K562 (cell line): ENCODE results near the gene SPATA24. TPM values are rescaled to one million over a fixed set of nuclear protein-coding genes. Genes with fewer than 3 reads are reported as not detected.

Experiments
- ATAC-seq: fragments of 200-7000 bp; cut with Tn5 transposase; 3 replicates; pipeline ENCODE4 v1.9.1; 2020; ENCODE audit warnings: moderate library complexity
- BruUV-seq: library from RNA; stranded (reverse); fragments of 400-500 nt; replicated peaks from 2 replicates; lab custom pipeline; 2021; lab: Mats Ljungman, UMichigan
- CTCF ChIA-PET: fragments of 300-600 bp; formaldehyde crosslinking; extraction: SDS; loops from one replicate; lab custom pipeline; 2021; ENCODE audit warnings: low intra/inter-chr PET ratio; lab: Yijun Ruan, JAX
- POLR2A ChIA-PET: fragments of 300-600, 350-650 bp; sonication (Branson Sonifier 250); formaldehyde crosslinking; extraction: SDS; loops from one replicate; lab custom pipeline; 2021; ENCODE audit warnings: antibody characterized with exemption, inconsistent platforms; lab: Yijun Ruan, JAX
- DNase-seq, 4 experiments: peaks; one replicate each; pipeline versions ENCODE4 v3.0.0 to v3.0.0-alpha.2; 2011 to 2018; ENCODE audit warnings: low spot score in 3 of 4, mixed read lengths in 3 of 4; ENCODE audit errors: extremely low read depth in 1 of 4
- FAIRE-seq: peaks from 2 replicates; lab custom pipeline; 2011; peaks lifted over from hg19 to GRCh38; lab: Jason Lieb, UNC
- H2AFZ ChIP-seq: 2 replicates; pipeline ENCODE4 v1.6.0; 2011; ENCODE audit warnings: low read depth, low read length, control low read depth, inconsistent platforms
- H3K27ac ChIP-seq: fragments of 200-600 bp; 3 replicates; pipeline ENCODE4 v1.8.0; 2011; ENCODE audit warnings: low read depth, mild to moderate bottlenecking, control low read depth, inconsistent platforms, low read length, moderate library complexity, mixed read lengths; ENCODE audit errors: extremely low read depth
- H3K27me3 ChIP-seq, 2 experiments: fragments of 300-600 bp in 1 of 2; 2 replicates in 1 of 2; 3 replicates in 1 of 2; pipeline versions ENCODE4 v1.6.0 to v1.8.0; 2011; ENCODE audit warnings: inconsistent platforms in 2 of 2, low read length in 2 of 2, mild to moderate bottlenecking in 1 of 2, mixed read lengths in 1 of 2, moderate library complexity in 1 of 2; ENCODE audit not compliant: control insufficient read depth in 2 of 2, insufficient read depth in 2 of 2
- H3K36me3 ChIP-seq: fragments of 300-600 bp; 3 replicates; pipeline ENCODE4 v1.8.0; 2011; ENCODE audit warnings: mild to moderate bottlenecking, low read length, inconsistent platforms; ENCODE audit not compliant: control insufficient read depth, insufficient read depth
- H3K4me1 ChIP-seq, 2 experiments: fragments of 200-600 bp in 1 of 2; replicated peaks in 1 of 2; 2 replicates in 1 of 2; 3 replicates in 1 of 2; pipeline versions ENCODE4 v1.5.1 to v1.8.0; 2011; ENCODE audit warnings: inconsistent platforms in 2 of 2, low read length in 2 of 2, mild to moderate bottlenecking in 1 of 2, mixed read lengths in 1 of 2, moderate library complexity in 1 of 2; ENCODE audit not compliant: control insufficient read depth in 2 of 2, insufficient read depth in 2 of 2
- H3K4me2 ChIP-seq: 2 replicates; pipeline ENCODE4 v1.6.1; 2011; ENCODE audit warnings: low read length, control low read depth, inconsistent platforms, mixed read lengths; ENCODE audit not compliant: insufficient read depth
- H3K4me3 ChIP-seq: fragments of 200-600 bp; sonication (generic), shearing (Covaris generic); 2 replicates; pipeline ENCODE4 v1.5.1; 2016; ENCODE audit warnings: control low read depth, inconsistent platforms
- H3K79me2 ChIP-seq: fragments of 200-600 bp; 3 replicates; pipeline ENCODE4 v1.8.0; 2011; ENCODE audit warnings: low read length, inconsistent platforms; ENCODE audit not compliant: control insufficient read depth, insufficient read depth
- H3K9ac ChIP-seq, 2 experiments: 2 replicates each; pipeline versions ENCODE4 v1.6.0 to v1.6.1; 2011; ENCODE audit warnings: low read depth in 2 of 2, low read length in 2 of 2, control low read depth in 1 of 2, inconsistent platforms in 1 of 2, mild to moderate bottlenecking in 1 of 2, mixed read lengths in 1 of 2; ENCODE audit not compliant: insufficient read depth in 1 of 2
- H3K9me1 ChIP-seq: one replicate; pipeline ENCODE4 v1.6.0; 2011; ENCODE audit warnings: inconsistent platforms, mild to moderate bottlenecking, low read length, moderate library complexity; ENCODE audit not compliant: control insufficient read depth, insufficient read depth
- H3K9me3 ChIP-seq: replicated peaks from 2 replicates; pipeline ENCODE4 v1.5.1; 2011; ENCODE audit warnings: low read depth, low read length, inconsistent platforms; ENCODE audit not compliant: control insufficient read depth, insufficient read depth
- H4K20me1 ChIP-seq: replicated peaks from 2 replicates; pipeline ENCODE4 v1.6.1; 2011; ENCODE audit warnings: low read length, inconsistent platforms, mixed read lengths; ENCODE audit not compliant: control insufficient read depth, insufficient read depth
- HDAC3 ChIP-seq: fragments of 450-650 bp; IDR thresholded peaks from 2 replicates; pipeline ENCODE4 v1.6.1; 2018; ENCODE audit warnings: borderline replicate concordance, mild to moderate bottlenecking, moderate library complexity; ENCODE audit not compliant: partially characterized antibody
- JUND ChIP-seq, 2 experiments: IDR thresholded peaks; 2 replicates in 1 of 2; 3 replicates in 1 of 2; pipeline ENCODE4 v1.6.1; 2011; ENCODE audit warnings: borderline replicate concordance in 2 of 2, low read depth in 2 of 2, low read length in 2 of 2, improper control_type of control experiment in 1 of 2, missing biosample characterization in 1 of 2, missing genetic modification characterization in 1 of 2, missing genetic modification reagents in 1 of 2
- POLR3G ChIP-seq: IDR thresholded peaks from 2 replicates; pipeline ENCODE4 v1.6.1; 2011; ENCODE audit not compliant: insufficient read length, insufficient replicate concordance; ENCODE audit errors: extremely low read depth
- TEAD2 ChIP-seq: fragments of 450-650 bp; IDR thresholded peaks from 2 replicates; pipeline ENCODE4 v1.6.1; 2016; ENCODE audit warnings: missing genetic modification characterization, control low read depth, missing compliant biosample characterization
- ZNF23 ChIP-seq: fragments of 250-450 bp; sonication (Bioruptor Pico); IDR thresholded peaks from 2 replicates; pipeline ENCODE4 v1.4.0; 2020; ENCODE audit warnings: mild to moderate bottlenecking
- WGBS: fragments of 100-300 bp; shearing (Covaris generic); methylation state at CpG from one replicate; pipeline ENCODE4 v1.1.6; 2016; ENCODE audit warnings: low coverage, mixed read lengths; ENCODE audit not compliant: insufficient coverage; ENCODE audit errors: missing lambda C conversion rate; 5-methylcytosine and 5-hydroxymethylcytosine counted together
- in situ Hi-C: fragments of 300-500 bp; cut with MboI; formaldehyde crosslinking; loops from 4 replicates; pipeline ENCODE4 v1.15.0; 2018; ENCODE audit warnings: inconsistent platforms, mixed read lengths
- intact Hi-C: fragments of 100-400 bp; cut with micrococcal nuclease; formaldehyde crosslinking; loops from 2 replicates; pipeline ENCODE4 v1.14.2; 2022
- polyA plus RNA-seq, 8 experiments: library from polyadenylated mRNA; depleted of rRNA in 4 of 8; stranded (reverse) in 5 of 8; unstranded in 3 of 8; fragments of >200 nt; fragmentation: Nextera tagmentation in 2 of 8; fragmentation: Illumina TruSeq in 1 of 8; extraction: Ambion mirVana in 2 of 8; extraction: Trizol in 1 of 8; gene quantifications; 2 replicates each; pipeline versions ENCODE4 v1.2.1 to v1.2.3, GENCODE V29; 2011 to 2014; ENCODE audit warnings: inconsistent platforms in 1 of 8, missing spikeins in 1 of 8
- total RNA-seq, 7 experiments: library from RNA; depleted of rRNA in 6 of 7; stranded (reverse); fragments of >200 nt in 6 of 7; fragmentation: Illumina TruSeq in 2 of 7; extraction: Trizol in 2 of 7; gene quantifications; 2 replicates each; pipeline versions ENCODE4 v1.2.1 to v1.2.3, GENCODE V29; 2011 to 2021; ENCODE audit warnings: low replicate concordance in 1 of 7

The SPATA24 gene
- total and polyA plus RNA-seq, 9 of the 15 experiments (the other 6 are each of a cell fraction or from before 2014, with no cell fraction given) = 4.1 to 12.6 (median 8.0) TPM

GRCh38 chr5:139394654-139395566 is 9.0 kb downstream of the SPATA24 start, which contains the start of gene PROB1:
Gene PROB1 (minus strand): TSS chr5:139395104. CDS start chr5:139395081, 23 bp downstream.
- no peak within 1 kb of the TSS for H2AFZ ChIP-seq
- WGBS = 89% methylated on average over 22 of the region's 76 CpGs
- in situ Hi-C loops (no loop called here), intact Hi-C loops (no loop called here)
- no peak within 1 kb of the TSS for H3K4me3 ChIP-seq
- ATAC-seq (no peak), DNase-seq (no peak), FAIRE-seq (no peak)
- H3K4me1 ChIP-seq = peaks cover 7 to 9% of the 10 kb centered on the region in 2 experiments
- no peaks in the 10 kb centered on the region for H3K36me3 ChIP-seq
- no peak within 1 kb of the TSS for H3K4me2 ChIP-seq
- ChIA-PET POLR2A (interaction anchor here (0.6 to 1.1 kb wide), 4 partner anchors 21 to 806 kb away, joined by 3 to 4 read pairs (median 4); no protein-coding TSS in a partner anchor), CTCF (no interaction called here)
- H4K20me1 ChIP-seq = no peaks in the 10 kb centered on the region
- H3K9me3 ChIP-seq = no peaks in the 10 kb centered on the region; the same call in 1 of the 2 replicates
- peak within 1 kb of the TSS in 1 of 2 experiments; percentile 47; a peak in 2 of 4 replicates for H3K9ac ChIP-seq
- no TSS peak for BruUV-seq
- no peak for TF ChIP-seq HDAC3
- no peak for TF ChIP-seq POLR3G
- TF ChIP-seq JUND (IDR thresholded peaks at IDR 0.05; ENCODE audit: borderline replicate concordance, low read depth, low read length) = no peak
- no peak for TF ChIP-seq JUND (tag; IDR thresholded peaks at IDR 0.05; ENCODE audit: borderline replicate concordance, low read depth, low read length)
- TF ChIP-seq TEAD2 (tag) = no peak
- no peak for TF ChIP-seq ZNF23
- no peaks in the 10 kb centered on the region for H3K27me3 ChIP-seq
- H3K9me1 ChIP-seq = no peaks in the 10 kb centered on the region
- no peak within 1 kb of the TSS for H3K27ac ChIP-seq
- no peaks in the 10 kb centered on the region for H3K79me2 ChIP-seq
